GM12878 (cell line): ENCODE measurements around the gene LCN9. TPM values are rescaled to one million over a fixed set of nuclear protein-coding genes. Genes with fewer than 3 reads are reported as not detected.

Source experiments
- ATAC-seq: fragments of 200-7000 bp; cut with Tn5 transposase; 3 replicates; pipeline ENCODE4 v1.9.1; 2020; ENCODE audit warnings: mild to moderate bottlenecking, moderate library complexity
- BruUV-seq: library from RNA; stranded (reverse); fragments of 400-500 nt; replicated peaks from 2 replicates; lab custom pipeline; 2021; lab: Mats Ljungman, UMichigan
- CTCF ChIA-PET: fragments of 300-600 bp; sonication (Branson Sonifier 250); formaldehyde crosslinking; extraction: SDS; loops from one replicate; lab custom pipeline; 2021; ENCODE audit warnings: inconsistent platforms; lab: Yijun Ruan, JAX
- POLR2A ChIA-PET: fragments of 350-600 bp; formaldehyde crosslinking; extraction: SDS; loops from one replicate; lab custom pipeline; 2021; ENCODE audit warnings: inconsistent platforms; lab: Charles Lee
- RAD21 ChIA-PET: fragments of 300-600 bp; sonication (Branson Sonifier 250); formaldehyde crosslinking; loops from one replicate; lab custom pipeline; 2023; ENCODE audit warnings: antibody characterized with exemption; ENCODE audit not compliant: unreplicated experiment; lab: Charles Lee
- SMC1A ChIA-PET: fragments of 300-600 bp; sonication (Branson Sonifier 250); formaldehyde crosslinking; loops from one replicate; lab custom pipeline; 2023; ENCODE audit not compliant: unreplicated experiment, uncharacterized antibody; lab: Charles Lee
- DNase-seq: peaks from one replicate; pipeline ENCODE4 v3.0.0-alpha.2; 2011; ENCODE audit warnings: low read depth, low spot score
- FAIRE-seq: peaks from 3 replicates; lab custom pipeline; 2011; peaks lifted over from hg19 to GRCh38; lab: Jason Lieb, UNC
- H2AFZ ChIP-seq: 2 replicates; pipeline ENCODE4 v1.6.0; 2011; ENCODE audit warnings: low read depth, low read length, control low read depth; ENCODE audit not compliant: control insufficient read depth
- H3K27ac ChIP-seq: 2 replicates; pipeline ENCODE4 v1.5.1; 2011; ENCODE audit warnings: control low read depth; ENCODE audit not compliant: control insufficient read depth, insufficient read depth
- H3K27me3 ChIP-seq, 2 experiments: replicated peaks in 1 of 2; 2 replicates each; pipeline versions ENCODE4 v1.6.0 to v1.6.1; 2011; ENCODE audit warnings: low read length in 1 of 2; ENCODE audit not compliant: control insufficient read depth in 2 of 2, insufficient read depth in 2 of 2
- H3K36me3 ChIP-seq, 2 experiments: 2 replicates each; pipeline ENCODE4 v1.5.1; 2011; ENCODE audit warnings: low read length in 1 of 2; ENCODE audit not compliant: control insufficient read depth in 2 of 2, insufficient read depth in 2 of 2
- H3K4me1 ChIP-seq: 2 replicates; pipeline ENCODE4 v1.6.1; 2011; ENCODE audit warnings: mild to moderate bottlenecking, low read length, moderate library complexity, mixed read lengths; ENCODE audit not compliant: control insufficient read depth, insufficient read depth
- H3K4me2 ChIP-seq: 2 replicates; pipeline ENCODE4 v1.6.0; 2011; ENCODE audit warnings: control low read depth; ENCODE audit not compliant: control insufficient read depth, insufficient read depth
- H3K4me3 ChIP-seq: fragments of 200-600 bp; sonication (generic); 2 replicates; pipeline ENCODE4 v1.5.1; 2016
- H3K79me2 ChIP-seq: 2 replicates; pipeline ENCODE4 v1.6.0; 2011; ENCODE audit warnings: low read length; ENCODE audit not compliant: control insufficient read depth, insufficient read depth
- H3K9ac ChIP-seq: 2 replicates; pipeline ENCODE4 v1.8.0; 2011; ENCODE audit warnings: low read length, control low read depth, mixed read lengths; ENCODE audit not compliant: control insufficient read depth, insufficient read depth
- H3K9me3 ChIP-seq: replicated peaks from 3 replicates; pipeline ENCODE4 v1.5.1; 2011; ENCODE audit warnings: mild to moderate bottlenecking, low read length; ENCODE audit not compliant: control insufficient read depth, insufficient read depth
- H4K20me1 ChIP-seq: 2 replicates; pipeline ENCODE4 v1.6.0; 2011; ENCODE audit not compliant: control insufficient read depth, insufficient read depth
- BACH1 ChIP-seq: fragments of 450-650 bp; IDR thresholded peaks from 2 replicates; pipeline ENCODE4 v1.6.1; 2017; ENCODE audit warnings: mild to moderate bottlenecking, borderline replicate concordance
- BCLAF1 ChIP-seq: fragments of 450-650 bp; IDR thresholded peaks from 2 replicates; pipeline ENCODE4 v1.6.1; 2017; ENCODE audit warnings: antibody characterized with exemption, mild to moderate bottlenecking, moderate library complexity
- CREM ChIP-seq: IDR thresholded peaks from 2 replicates; pipeline ENCODE4 v1.6.1; 2014; ENCODE audit warnings: antibody characterized with exemption, low read depth
- FOXM1 ChIP-seq: IDR thresholded peaks from 2 replicates; pipeline ENCODE4 v1.6.1; 2012; ENCODE audit warnings: low read depth, mild to moderate bottlenecking, inconsistent platforms, low read length, moderate library complexity
- GATAD2B ChIP-seq: fragments of 450-650 bp; conservative IDR thresholded peaks from 2 replicates; pipeline ENCODE4 v1.6.1; 2017; ENCODE audit warnings: low read depth, mild to moderate bottlenecking, moderate library complexity
- HDAC6 ChIP-seq: fragments of 200-600 bp; sonication (generic); IDR thresholded peaks from one replicate; pipeline ENCODE4 v1.8.0; 2017; ENCODE audit warnings: antibody characterized with exemption; ENCODE audit not compliant: unreplicated experiment
- MLLT1 ChIP-seq: fragments of 450-650 bp; IDR thresholded peaks from 2 replicates; pipeline ENCODE4 v1.6.1; 2016; ENCODE audit warnings: mild to moderate bottlenecking
- ZBTB33 ChIP-seq: fragments of 450-650 bp; IDR thresholded peaks from 2 replicates; pipeline ENCODE4 v1.6.1; 2017; ENCODE audit warnings: mild to moderate bottlenecking
- WGBS: methylation state at CpG from one replicate; pipeline ENCODE4 v1.1.6; 2016; ENCODE audit warnings: low lambda C conversion rate; ENCODE audit not compliant: insufficient replicate concordance, insufficient coverage; ENCODE audit errors: missing lambda C conversion rate; 5-methylcytosine and 5-hydroxymethylcytosine counted together
- in situ Hi-C: fragments of 300-500 bp; cut with MboI; formaldehyde crosslinking; loops from 9 replicates; pipeline ENCODE4 v1.14.3; 2018; ENCODE audit warnings: mixed read lengths
- intact Hi-C: fragments of 100-400 bp; cut with micrococcal nuclease; formaldehyde crosslinking; loops from one replicate; pipeline ENCODE4 v1.14.2; 2022; ENCODE audit not compliant: unreplicated experiment
- polyA plus RNA-seq, 11 experiments: library from polyadenylated mRNA; depleted of rRNA in 4 of 11; unstranded in 6 of 11; stranded (reverse) in 5 of 11; fragments of >200 nt; fragmentation: Nextera tagmentation in 4 of 11; fragmentation: Illumina TruSeq in 1 of 11; extraction: Ambion mirVana in 4 of 11; extraction: Trizol in 1 of 11; gene quantifications; 1 replicate in 1 of 11; 2 replicates in 10 of 11; pipeline versions ENCODE4 v1.2.1 to v1.2.3, GENCODE V29; 2011 to 2016; ENCODE audit warnings: inconsistent platforms in 2 of 11, missing spikeins in 2 of 11, low read depth in 1 of 11
- total RNA-seq, 4 experiments: library from RNA; depleted of rRNA in 3 of 4; stranded (reverse); fragments of >200 nt in 3 of 4; fragmentation: Illumina TruSeq in 1 of 4; extraction: Trizol in 1 of 4; gene quantifications; 2 replicates each; pipeline versions ENCODE4 v1.2.1 to v1.2.3, GENCODE V29; 2013 to 2021

Gene LCN9
- total and polyA plus RNA-seq, 10 of the 15 experiments (the other 5 are each of a cell fraction or from before 2014, with no cell fraction given): not detected

- in situ Hi-C loops: no loop called here
- ATAC-seq (no peak), FAIRE-seq (no peak), DNase-seq (no peak)
- Histone ChIP-seq H3K27ac (no peak overlapping the region), H3K4me2 (no peak overlapping the region), H3K9me3 (peaks cover 2% of the 10 kb centered on the region; the same call in 2 of the 3 replicates), H4K20me1 (no peaks in the 10 kb centered on the region), H3K36me3 (no peaks in the 10 kb centered on the region), H3K4me1 (no peaks in the 10 kb centered on the region), H3K9ac (no peak overlapping the region), H2AFZ (no peak overlapping the region), H3K79me2 (no peaks in the 10 kb centered on the region), H3K27me3 (no peaks in the 10 kb centered on the region), H3K4me3 (no peak overlapping the region)
- ChIA-PET POLR2A (no interaction called here), CTCF (no interaction called here), SMC1A (no interaction called here), RAD21 (no interaction called here)
- TF ChIP-seq GATAD2B (no peak), MLLT1 (no peak), CREM (no peak), BCLAF1 (no peak), ZBTB33 (no peak), BACH1 (no peak), FOXM1 (no peak), HDAC6 (no peak)
- WGBS: 5% methylated on average over 2 of the region's 2 CpGs
- intact Hi-C loops: no loop called here
- BruUV-seq: no TSS peak
These were observed 13.6 kb upstream of the LCN9 start for GRCh38 chr9:135649508-135649907.
